RKO (cell line): ENCODE data around the gene MRPL39.
"Not testable (repeated sequence)": the region's sequence is repeated elsewhere in the genome, so short reads cannot be mapped to it uniquely, and the experiment has no call there.

ENCODE experiments used
- DNase-seq: peaks from one replicate; pipeline ENCODE4 v3.0.0-alpha.2; 2016; ENCODE audit warnings: low spot score

MRPL39 gene

DNA sequence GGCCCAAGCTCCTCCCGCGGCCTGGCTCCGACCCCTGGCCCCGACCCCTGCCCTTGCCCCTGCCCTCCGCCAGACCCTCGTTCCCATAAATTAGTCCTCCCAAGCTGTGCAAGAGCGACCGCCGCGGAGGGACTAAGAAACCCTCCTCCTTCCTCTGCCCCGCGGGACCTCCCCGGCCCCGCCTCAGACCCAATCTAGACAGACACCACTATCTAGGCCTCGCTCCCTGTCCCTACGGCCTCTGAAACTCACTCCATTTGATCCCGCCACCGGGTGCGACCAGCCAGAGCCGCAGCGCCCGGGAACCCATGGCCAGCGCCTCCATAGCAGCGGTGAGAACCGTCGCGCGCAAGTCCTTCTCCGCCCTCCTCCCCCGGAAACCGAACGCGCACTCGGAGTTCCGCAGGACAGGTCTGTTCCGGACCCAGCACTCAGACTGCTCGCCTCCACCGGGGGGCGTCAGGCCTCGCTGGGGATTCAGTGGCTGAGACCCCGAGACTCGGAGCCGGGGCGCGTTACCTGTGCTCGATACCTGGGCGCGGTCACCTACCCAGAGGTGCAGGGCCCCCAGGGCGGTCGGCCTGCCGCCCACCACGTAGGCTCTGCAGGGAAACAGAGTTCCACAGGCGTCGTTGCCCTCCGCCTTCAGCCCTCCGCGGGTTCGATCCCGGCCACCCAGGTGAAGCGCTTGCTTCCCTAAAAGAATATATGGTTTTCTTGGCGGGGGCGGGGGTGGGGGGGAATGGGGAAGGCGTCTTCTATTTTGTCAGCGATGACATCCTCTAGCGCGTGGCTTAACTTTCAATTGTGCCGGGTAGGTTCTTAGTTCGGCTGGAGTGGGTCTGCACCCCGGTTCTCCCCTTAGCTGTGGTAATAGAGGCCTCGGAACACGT, at the start of gene MRPL39:
MRPL39 (minus strand) TSS at position 331 of the 893 bp plus-strand sequence; CDS start at position 325, 6 bp downstream.
- DNase-seq, result peak; percentile 88

DNA sequence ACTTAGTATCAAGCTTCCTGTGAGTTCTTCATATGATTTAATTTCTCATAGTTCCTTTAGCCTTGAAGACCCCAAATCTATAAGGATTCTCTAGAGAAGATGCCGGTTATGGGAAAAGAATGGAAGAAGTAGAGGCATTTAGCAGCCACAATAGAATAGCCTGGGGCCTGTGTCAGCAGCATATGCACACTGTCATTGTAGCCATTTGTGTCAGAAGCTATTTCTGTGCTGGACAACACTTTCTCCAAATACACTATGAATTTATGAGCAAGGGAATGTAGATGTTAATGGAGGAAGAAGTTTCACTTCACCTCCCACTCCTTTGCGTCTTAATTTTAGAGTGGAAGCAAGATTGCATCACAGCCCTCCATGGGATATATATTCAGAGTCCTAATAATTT, 49.1 kb upstream of the MRPL39 start:
- DNase-seq, result no peak

DNA sequence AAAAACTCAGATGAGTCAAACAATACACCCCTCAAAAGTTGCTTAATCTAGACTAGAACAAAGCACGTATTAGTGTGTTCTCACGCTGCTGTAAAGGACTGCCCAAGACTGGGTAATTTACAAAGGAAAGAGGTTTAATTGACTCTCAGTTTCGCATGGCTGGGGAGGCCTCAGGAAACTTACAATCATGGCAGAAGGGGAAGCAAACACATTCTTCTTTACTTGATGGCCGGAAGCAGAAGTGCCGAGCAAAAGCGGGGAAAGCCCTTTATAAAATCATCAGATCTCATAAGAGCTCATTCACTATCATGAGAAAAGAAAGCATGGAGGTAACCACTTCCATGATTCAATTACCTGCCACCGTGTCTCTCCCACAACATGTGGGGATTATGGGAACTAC, 41.9 kb upstream of the MRPL39 start:
- DNase-seq, result no peak

DNA sequence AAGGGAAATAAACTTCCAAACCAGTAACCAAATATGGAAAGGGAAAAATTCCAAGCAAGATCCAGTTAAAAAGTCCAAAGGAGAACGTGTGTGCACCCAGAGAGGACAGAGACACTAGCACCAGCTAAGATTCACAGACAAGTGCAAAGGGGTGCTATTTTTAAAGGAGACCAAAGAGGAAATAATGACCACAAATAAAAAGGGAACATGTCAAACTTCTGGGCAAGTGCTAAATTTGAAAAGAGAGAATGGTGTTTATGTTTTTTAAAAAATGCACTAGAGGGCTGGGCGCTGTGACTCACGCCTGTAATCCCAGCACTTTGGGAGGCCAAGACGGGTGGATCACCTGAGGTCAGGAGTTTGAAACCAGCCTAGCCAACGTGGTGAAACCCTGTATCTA, 40.4 kb upstream of the MRPL39 start:
- DNase-seq, result no peak

DNA sequence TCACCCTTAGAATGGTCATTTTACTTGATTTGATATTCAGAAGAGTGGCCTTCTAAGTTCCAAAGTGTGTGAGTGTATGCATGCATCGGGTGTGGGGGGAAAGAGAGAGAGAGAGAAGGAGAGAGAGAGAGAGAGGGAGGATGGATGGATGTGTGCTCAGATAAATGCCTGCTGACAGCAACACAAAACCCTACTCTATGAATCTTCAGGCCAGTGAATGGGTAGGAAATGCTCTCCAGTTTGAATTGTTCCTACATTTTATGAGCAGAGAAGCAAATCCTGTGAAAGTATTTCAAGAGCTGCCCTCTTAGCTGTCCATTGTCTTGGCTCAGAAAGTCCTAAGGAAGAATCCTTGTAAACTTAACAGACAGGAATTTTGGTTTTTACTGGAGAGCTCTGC, 39.2 kb upstream of the MRPL39 start:
- DNase-seq, result no peak

DNA sequence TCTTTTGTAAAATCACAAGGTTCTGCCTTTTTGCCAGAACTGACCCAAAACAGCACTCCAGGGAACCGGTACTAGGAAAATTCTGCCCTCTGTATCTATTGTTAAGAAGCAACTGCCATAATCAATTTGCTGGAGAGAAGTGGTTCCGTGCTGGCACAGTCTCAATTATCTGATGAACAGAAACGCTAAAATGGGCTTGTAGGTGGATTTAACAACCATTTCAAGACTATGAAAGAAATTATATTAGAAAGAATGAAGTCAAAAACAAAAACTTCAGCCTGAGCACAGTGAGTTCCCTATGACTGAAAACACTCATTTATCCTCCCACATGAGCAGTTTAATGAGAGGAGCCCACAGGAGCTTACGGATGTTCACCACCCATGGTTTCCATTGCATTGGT, 36.2 kb upstream of the MRPL39 start:
- no peak for DNase-seq

DNA sequence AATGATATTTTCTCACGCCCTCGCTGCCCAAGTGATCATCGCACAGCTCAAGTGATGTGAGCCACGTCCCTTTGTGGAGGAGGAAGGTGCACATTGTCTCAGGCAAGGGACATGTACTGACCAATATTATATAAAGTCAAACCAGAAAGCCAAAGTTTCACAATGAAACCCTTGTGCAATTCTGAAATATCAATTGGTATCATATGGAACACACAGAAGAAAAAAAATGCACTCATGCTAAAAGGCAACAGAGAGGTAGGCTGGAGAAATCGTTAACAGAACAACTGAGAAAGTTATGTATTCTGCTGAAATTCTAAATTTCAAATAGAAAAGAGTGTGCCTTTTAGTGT, 33.6 kb upstream of the MRPL39 start:
- no peak for DNase-seq

DNA sequence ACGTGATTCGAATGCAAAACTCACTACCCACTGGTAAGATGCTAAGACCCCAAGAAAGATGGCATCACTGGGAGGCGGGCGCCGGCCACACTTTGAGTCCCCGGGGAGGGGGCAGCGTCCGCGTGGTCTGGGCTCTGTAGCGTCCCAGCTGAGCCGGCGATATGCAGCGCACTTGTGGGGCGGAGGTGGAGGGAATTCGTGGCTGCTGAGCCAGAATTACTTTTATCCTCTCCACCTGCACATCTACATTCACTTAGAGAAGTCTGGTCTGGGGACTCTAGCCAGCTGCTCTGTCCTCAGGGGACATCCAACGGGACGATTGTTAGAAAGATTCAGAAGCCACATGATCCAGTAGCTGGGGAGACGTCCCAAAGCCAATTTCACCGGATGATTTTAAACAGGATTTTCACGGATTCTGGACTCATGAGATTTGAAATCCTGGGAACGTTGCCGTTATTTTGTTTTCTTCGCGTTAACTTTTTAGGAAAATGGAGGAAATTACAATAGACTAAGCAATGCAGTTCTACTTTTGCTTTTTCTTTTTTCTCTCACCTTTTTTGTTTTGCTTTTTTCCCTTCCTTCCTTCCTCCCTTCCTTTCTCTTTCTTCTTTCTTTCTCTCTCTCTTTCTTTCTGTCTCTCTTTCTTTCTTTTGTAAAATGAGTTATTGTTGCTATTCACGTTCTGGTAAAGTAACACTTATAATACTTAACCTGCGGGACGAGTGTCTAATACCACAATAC, 33.1 kb upstream of the MRPL39 start:
- no peak for DNase-seq

DNA sequence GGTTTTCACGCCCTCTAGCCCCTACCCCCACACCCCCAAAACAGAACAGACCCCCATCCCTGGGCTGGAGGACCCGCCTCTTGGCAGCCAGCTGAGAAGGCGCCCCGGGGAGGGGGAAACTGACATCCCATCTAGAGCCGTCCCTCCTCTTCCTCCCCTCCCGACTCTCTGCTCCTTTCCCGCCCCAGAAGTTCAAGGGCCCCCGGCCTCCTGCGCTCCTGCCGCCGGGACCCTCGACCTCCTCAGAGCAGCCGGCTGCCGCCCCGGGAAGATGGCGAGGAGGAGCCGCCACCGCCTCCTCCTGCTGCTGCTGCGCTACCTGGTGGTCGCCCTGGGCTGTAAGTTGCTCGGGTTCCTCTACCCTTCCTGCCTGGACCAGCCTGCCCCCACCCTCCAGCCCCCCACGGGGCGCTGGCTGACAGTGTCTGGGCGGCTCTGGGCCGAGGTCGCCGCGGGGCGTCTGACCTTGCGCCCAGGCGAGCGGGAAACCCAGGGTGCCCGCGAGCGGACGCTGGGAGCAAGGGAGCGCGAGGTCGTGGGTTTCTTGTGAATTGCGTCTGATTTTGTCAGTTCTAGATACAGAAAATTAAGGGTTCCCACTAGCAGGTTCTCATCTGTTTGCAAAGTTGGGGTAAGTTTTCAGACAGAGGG, 32.4 kb upstream of the MRPL39 start:
- no peak for DNase-seq

DNA sequence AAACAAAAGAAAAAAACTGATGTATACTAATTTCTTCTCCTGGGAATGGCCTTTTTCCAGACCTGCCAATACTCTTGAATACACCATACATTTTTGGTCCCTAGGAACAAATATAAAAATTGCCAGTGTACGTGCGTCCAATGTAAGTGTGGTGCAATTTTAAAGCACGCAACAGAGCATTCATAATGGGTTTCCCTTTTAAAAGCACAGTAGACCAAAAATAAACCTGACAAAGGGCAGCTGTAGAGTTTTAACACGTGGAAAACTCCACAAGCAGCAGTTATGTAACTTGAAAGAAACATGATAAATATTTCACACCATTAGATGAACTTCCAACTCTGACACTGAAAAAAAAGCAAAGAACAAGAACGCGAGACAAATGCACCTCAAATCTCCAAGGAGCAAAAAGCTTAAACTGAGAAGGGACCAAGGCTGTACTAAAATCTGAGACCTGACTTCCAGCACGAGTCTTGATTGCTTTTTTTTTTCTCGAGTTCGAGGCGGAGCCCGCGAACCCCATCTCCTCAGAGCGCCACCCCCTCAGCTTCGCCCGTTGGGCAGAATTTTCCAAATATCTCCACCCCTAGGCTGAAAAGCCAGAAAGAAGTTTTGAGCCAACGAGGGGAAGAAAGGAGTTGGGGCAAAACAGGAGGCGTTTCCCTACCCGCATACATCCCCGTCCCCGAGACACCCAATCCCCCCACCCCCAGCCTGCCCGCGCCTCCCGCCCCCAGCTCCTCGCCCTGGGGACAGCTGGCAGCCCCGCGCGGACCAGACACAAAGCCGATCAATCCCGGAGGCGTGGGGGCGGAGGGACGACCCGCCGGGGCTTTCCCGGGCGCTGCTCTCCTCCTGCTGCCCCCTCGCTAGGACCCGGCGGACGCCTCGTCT, 31.6 kb upstream of the MRPL39 start, which contains the start of gene JAM2:
JAM2 (plus strand) TSS at position 599 of the 891 bp plus-strand sequence. CDS start 564 bp downstream, outside the sequence.
- DNase-seq, result no peak

DNA sequence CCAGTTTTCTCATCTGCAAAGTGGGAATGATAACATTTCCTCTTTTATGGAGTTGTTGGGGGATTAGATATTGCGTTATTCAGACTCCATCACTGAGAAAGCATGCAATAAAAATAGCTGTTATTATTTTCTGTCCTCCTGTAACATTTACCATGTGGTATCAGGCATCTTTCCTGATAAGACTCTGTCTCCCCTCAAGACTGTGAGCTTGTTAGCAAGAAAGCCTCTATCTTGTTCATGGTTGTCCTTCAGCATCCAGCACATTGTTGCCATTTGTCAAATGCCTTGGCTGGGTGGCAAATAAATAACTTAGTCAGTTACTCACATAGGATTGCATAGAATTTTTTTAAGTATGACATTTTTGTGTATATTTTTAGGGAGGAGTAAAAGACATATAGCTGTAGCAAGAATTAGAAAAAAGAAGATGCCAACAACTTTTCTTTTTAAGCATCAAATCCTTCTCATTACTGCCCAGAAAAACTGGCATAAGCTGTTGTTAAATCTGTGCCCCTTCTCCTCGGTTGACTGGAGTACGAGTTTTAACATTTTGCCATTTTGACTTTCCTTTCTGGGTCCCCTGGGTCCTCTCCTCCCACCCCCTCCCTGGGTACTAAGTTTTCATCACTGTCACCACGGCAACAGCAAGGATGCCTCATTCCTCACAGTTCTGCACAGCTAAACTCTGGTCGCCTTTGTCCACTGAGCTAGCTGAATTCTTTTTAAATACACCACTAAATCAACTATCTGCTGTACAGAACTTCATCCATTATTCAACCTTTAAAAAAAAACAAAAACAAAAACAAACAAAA, 30.8 kb upstream of the MRPL39 start:
- DNase-seq, result no peak

DNA sequence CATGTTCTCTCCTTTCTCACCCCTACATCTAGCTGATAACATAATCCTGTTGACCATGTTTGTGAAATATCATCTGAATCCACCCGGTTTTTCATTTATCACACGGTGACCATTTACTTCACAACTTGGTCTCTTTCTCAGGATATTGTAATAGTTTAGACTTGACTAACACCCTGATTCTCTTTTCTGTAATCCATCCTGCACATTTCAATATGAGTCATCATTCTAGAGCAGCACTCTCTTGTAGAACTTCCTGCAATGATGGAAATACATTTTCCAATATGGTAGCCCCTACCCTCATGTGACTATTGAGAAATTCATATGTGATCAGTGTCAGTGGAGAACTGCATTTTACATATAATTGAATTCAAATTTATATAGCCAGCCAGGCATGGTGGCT, 29.4 kb upstream of the MRPL39 start:
- peak; percentile 11 for DNase-seq

DNA sequence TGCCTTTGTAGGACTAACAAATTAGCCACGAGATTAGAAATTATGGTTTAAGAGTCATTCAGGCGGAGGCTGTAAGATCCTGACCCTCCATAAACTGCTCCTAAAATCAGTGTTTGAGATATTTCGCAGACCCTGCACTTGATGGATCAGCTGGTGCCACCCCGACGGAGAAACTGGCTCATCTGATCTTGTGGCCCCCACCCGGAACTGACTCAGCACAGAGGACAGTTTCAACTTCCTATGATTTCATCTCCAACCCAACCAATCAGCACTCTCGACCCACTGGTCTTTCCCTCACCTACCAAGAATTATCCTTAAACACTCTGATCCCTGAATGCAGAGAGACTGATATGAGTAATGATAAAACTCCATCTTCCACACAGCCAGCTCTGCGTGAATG, 28.0 kb upstream of the MRPL39 start:
- peak; percentile 1 for DNase-seq

DNA sequence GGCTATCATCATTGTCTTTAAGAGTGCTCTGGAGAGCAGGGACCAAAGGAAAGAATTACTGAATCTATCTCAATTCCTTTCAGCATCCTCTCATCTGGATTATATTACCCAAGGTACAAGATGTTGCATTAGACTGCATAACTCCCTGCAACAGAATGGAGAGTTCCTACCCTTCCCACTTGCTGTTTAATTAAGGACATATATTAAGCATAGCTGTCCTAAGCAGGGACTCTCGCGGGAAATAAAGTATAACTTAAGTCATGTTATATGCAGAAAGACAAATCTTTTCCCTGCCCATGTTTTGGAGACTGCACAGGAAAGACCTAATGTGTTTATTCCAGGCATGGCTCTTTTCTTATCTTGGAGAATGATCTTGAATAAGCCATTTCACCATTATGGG, 25.0 kb upstream of the MRPL39 start:
- no peak for DNase-seq

DNA sequence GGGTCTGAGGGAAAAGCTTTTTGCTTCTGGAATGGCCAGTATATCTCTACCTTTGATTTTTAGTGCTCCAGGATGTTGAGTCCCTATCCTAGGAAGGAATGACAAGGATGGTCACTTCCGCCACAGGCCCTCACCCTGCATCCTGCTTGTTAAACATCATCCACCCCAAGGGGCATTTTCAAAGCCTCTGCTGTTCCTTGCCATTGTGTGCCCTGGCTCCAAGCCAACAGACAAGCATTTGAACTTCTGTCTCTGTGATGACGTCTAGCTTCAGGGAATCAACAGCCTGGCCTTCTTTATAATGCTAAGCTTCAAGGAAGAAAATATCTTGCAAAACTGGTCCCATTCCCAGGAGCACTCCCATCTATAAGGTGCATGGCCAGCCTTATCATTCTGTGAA, 19.5 kb upstream of the MRPL39 start:
- no peak for DNase-seq

DNA sequence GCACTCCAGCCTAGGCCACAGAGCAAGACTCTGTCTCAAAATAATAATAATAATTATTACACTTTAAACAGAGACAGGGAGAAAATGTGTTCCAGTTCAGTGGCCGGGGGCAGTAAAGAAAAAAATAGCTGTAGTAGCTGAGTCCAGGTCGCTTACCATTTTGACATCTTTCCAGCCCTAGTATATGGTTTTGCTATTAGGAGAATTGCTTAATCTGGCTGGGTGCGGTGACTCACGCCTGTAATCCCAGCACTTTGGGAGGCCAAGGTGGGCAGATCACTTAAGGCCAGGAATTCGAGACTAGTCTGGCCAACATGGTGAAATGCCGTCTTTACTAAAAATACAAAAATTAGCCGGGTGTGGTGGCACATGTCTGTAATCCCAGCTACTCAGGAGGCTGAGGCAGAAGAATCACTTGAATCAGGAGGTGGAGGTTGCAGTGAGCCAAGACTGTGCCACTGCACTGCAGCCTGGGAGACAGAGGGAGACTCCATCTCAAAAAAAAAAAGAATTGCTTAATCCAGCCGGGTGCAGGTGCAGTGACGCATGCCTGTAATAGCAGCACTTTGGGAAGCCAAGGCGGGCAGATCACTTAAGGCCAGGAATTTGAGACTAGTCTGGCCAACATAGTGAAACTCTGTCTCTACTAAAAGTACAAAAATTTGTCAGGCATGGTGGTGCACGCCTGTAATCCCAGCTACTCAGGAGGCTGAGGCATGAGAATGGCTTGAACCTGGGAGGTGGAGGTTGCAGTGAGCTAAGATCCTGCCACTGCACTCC, 18.7 kb upstream of the MRPL39 start:
- DNase-seq, result not testable (repeated sequence)

DNA sequence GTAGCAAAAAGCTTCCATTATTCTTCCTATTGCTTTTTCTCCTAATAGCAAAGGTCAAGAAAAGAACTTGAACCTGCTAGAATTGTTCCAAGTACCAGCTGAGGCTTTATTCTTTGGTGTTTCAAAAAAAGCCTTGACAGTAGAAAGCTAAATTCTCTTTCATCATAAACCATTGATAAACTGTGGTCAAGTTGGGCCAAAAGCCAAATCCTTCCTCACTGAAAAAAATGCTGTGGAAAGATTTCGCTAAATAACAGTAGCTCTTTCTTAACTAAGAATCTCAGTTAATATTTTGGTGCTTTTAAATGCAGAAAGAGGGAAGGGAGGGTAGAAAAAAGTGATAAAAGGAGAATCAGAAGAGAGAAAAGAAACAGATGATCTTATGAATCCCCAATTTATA, 17.8 kb upstream of the MRPL39 start:
- DNase-seq, result no peak

DNA sequence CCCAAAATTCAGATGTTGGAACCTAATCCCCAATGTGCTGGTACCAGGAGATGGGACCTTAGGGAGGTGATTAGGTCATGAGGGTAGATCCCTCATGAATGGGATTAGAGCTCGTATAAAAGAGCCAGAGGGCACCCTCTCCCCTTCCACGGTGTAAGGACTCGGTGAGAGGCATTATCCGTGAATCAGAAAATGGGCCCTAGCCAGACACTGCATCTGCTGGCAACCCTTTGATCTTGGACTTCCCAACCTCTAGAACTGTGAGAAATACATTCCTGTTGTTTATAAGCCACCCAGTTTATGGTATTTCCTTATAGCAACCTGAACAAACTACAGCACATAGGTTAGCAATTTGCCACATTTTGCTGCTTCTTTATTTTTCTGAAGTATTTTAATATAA, 17.2 kb upstream of the MRPL39 start:
- DNase-seq, result no peak

DNA sequence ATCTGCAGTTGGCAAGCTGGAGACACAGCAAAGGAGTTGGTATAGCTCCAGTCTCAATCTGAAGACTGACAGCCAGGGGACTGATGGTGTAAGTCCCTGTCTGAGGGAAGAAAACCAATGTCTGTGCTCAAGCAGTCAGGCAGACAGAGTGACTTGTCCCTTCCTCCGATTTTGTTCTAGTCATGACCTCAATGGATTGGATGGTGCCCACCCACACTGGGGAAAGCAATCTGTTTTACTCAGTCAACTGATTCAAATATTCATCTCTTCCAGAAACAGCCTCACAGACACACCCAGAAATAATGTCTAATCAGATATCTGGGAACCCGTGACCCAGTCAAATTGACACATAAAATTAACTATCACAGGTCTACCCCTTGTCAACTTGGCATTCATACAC, 11.9 kb upstream of the MRPL39 start:
- no peak for DNase-seq

DNA sequence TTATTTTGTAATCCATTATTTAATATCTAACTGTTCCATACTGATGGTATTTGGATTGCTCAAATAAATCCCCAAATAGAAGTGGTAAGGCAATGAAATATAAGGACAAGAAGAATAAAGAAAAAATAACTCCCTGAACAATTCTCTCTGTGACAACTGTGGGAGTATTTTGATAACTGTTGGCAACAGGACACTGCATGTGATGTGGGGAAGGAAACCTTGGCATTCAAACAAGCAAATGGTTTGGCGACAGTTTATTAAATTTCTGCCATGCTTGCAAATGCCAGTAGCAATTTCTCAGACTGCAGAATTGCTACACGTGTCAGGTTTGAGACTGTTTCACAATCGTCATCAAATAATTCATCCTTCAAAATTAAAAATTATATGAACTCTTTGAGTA, 8.6 kb upstream of the MRPL39 start:
- no peak for DNase-seq
